MCF 10A (cell line): Measurements from ENCODE around the gene USP11. TPM values are rescaled to one million over a fixed set of nuclear protein-coding genes. Genes with fewer than 3 reads are reported as not detected.
A peak's percentile ranks its signal among the peaks of the same experiment; 100 is the strongest.

Experiments
- BruUV-seq: library from RNA; stranded (reverse); fragments of 400-500 nt; replicated peaks from 2 replicates; lab custom pipeline; 2021; lab: Mats Ljungman, UMichigan
- CTCF ChIA-PET: fragments of 300-600 bp; sonication (Branson Sonifier 250); formaldehyde crosslinking; extraction: SDS; loops from one replicate; lab custom pipeline; 2021; ENCODE audit warnings: antibody characterized with exemption, inconsistent platforms; lab: Yijun Ruan, JAX
- POLR2A ChIA-PET: fragments of 300-600, 350-650 bp; sonication (Branson Sonifier 250); formaldehyde crosslinking; extraction: SDS; loops from one replicate; lab custom pipeline; 2020; ENCODE audit warnings: antibody characterized with exemption, inconsistent platforms; lab: Yijun Ruan, JAX
- DNase-seq: peaks from one replicate; pipeline ENCODE4 v3.0.0-alpha.2; 2018; ENCODE audit not compliant: unreplicated experiment
- H3K27ac Mint-ChIP-seq: one replicate; pipeline ENCODE4 v1.8.0; 2022; ENCODE audit warnings: mild to moderate bottlenecking, low read depth, mixed read lengths; ENCODE audit not compliant: unreplicated experiment
- H3K27me3 Mint-ChIP-seq: one replicate; pipeline ENCODE4 v1.8.0; 2022; ENCODE audit warnings: mixed read lengths; ENCODE audit not compliant: insufficient read depth, unreplicated experiment
- H3K36me3 Mint-ChIP-seq: one replicate; pipeline ENCODE4 v1.8.0; 2022; ENCODE audit warnings: mild to moderate bottlenecking, moderate library complexity, mixed read lengths; ENCODE audit not compliant: insufficient read depth, unreplicated experiment
- H3K4me1 Mint-ChIP-seq: one replicate; pipeline ENCODE4 v1.8.0; 2022; ENCODE audit warnings: mixed read lengths; ENCODE audit not compliant: insufficient read depth, unreplicated experiment
- H3K4me3 Mint-ChIP-seq: one replicate; pipeline ENCODE4 v1.8.0; 2022; ENCODE audit warnings: mild to moderate bottlenecking, moderate library complexity, mixed read lengths; ENCODE audit not compliant: unreplicated experiment
- H3K9me3 Mint-ChIP-seq: one replicate; pipeline ENCODE4 v1.8.0; 2022; ENCODE audit warnings: mixed read lengths; ENCODE audit not compliant: unreplicated experiment
- CTCF ChIP-seq: fragments of 200-600 bp; IDR thresholded peaks from one replicate; pipeline ENCODE4 v1.8.0; 2022; ENCODE audit warnings: antibody characterized with exemption, mild to moderate bottlenecking; ENCODE audit not compliant: unreplicated experiment
- intact Hi-C: fragments of 100-400 bp; cut with micrococcal nuclease; formaldehyde crosslinking; loops from 2 replicates; pipeline ENCODE4 v1.14.1; 2022
- total RNA-seq: library from RNA; stranded (reverse); gene quantifications from 2 replicates; pipeline ENCODE4 v1.2.3, GENCODE V29; 2022

Gene USP11
- total RNA-seq, 1 experiment from 2014 or later: 20.3 TPM

- Mint-ChIP-seq H3K9me3 (no peaks in the 10 kb centered on the region), H3K27me3 (no peaks in the 10 kb centered on the region), H3K4me3 (peak within 1 kb of the TSS; percentile 82), H3K27ac (peak within 1 kb of the TSS; percentile 99), H3K36me3 (peaks cover 48% of the 10 kb centered on the region), H3K4me1 (peaks cover 41% of the 10 kb centered on the region)
- ChIA-PET POLR2A (interaction anchor here (0.6 to 5.7 kb wide), 25 partner anchors 8 to 598 kb away, joined by 3 to 79 read pairs (median 4); partner anchors contain the start of genes NDUFB11, RBM10 and USP11), CTCF (interaction anchor here (0.6 to 1.5 kb wide), 4 partner anchors 19 to 305 kb away, joined by 3 to 7 read pairs (median 4); no protein-coding TSS in a partner anchor)
- peak; percentile 85 for DNase-seq
- BruUV-seq: TSS peak; percentile 14
- intact Hi-C loops: no loop called here
- no peak for TF ChIP-seq CTCF
Measured at GRCh38 chrX:47218280-47218919, 14.4 kb upstream of the USP11 start, which contains the start of gene CDK16. TSS of gene CDK16 (plus strand) at chrX:47218681. CDS start at chrX:47223558, 4,877 bp downstream.

GRCh38 chrX:47218920-47219815 is 13.6 kb upstream of the USP11 start:
- no TSS peak for BruUV-seq
- H3K36me3 Mint-ChIP-seq: peaks cover 41% of the 10 kb centered on the region
- H3K27me3 Mint-ChIP-seq: no peaks in the 10 kb centered on the region
- H3K4me1 Mint-ChIP-seq: peaks cover 41% of the 10 kb centered on the region
- ChIA-PET CTCF (interaction anchor here (1.4 kb wide), 1 partner anchor 19 kb away, joined by 5 read pairs; no protein-coding TSS in a partner anchor), POLR2A (interaction anchor here (0.6 to 5.7 kb wide), 10 partner anchors 9 to 331 kb away, joined by 3 to 79 read pairs (median 4); partner anchors contain the start of genes NDUFB11, RBM10 and USP11)
- H3K4me3 Mint-ChIP-seq: peak overlapping the region; percentile 82
- H3K27ac Mint-ChIP-seq: peak overlapping the region; percentile 99
- DNase-seq: peak; percentile 38
- no peak for TF ChIP-seq CTCF
- intact Hi-C loops: no loop called here
- no peaks in the 10 kb centered on the region for H3K9me3 Mint-ChIP-seq

- BruUV-seq: no TSS peak
- Mint-ChIP-seq H3K27me3 (no peaks in the 10 kb centered on the region), H3K4me3 (no peak overlapping the region), H3K9me3 (no peaks in the 10 kb centered on the region), H3K36me3 (peaks cover 55% of the 10 kb centered on the region), H3K4me1 (peaks cover 30% of the 10 kb centered on the region), H3K27ac (no peak overlapping the region)
- no peak for TF ChIP-seq CTCF
- intact Hi-C loops: no loop called here
- ChIA-PET POLR2A (interaction anchor here (0.8 to 5.7 kb wide), 2 partner anchors 10 to 31 kb away, joined by 3 to 79 read pairs; partner anchors contain the start of gene USP11), CTCF (interaction anchor here (0.7 to 1.0 kb wide), 2 partner anchors 34 to 163 kb away, joined by 3 to 4 read pairs; no protein-coding TSS in a partner anchor)
- no peak for DNase-seq
Measured at GRCh38 chrX:47221756-47222155, 11.1 kb upstream of the USP11 start.
